ENCODE data around the gene TRIM43.
"Not testable (repeated sequence)": the region's sequence is repeated elsewhere in the genome, so short reads cannot be mapped to it uniquely, and the experiment has no call there.

TRIM43 gene

GRCh38 chr2:95642360-95642759 is 50.6 kb downstream of the TRIM43 start:
- DNase-seq = not testable (repeated sequence)

- not testable (repeated sequence) for DNase-seq
Measured at GRCh38 chr2:95642951-95643350, 51.1 kb downstream of the TRIM43 start.

- DNase-seq = not testable (repeated sequence)
Measured at GRCh38 chr2:95645312-95645711, 53.5 kb downstream of the TRIM43 start.

- DNase-seq = not testable (repeated sequence)
Measured at GRCh38 chr2:95646274-95646994, 54.6 kb downstream of the TRIM43 start.

GRCh38 chr2:95648894-95649544 is 57.2 kb downstream of the TRIM43 start:
- DNase-seq = not testable (repeated sequence)
